GM18511 (cell line): ENCODE measurements around the gene BACH2.
"Not testable (repeated sequence)": the region's sequence is repeated elsewhere in the genome, so short reads cannot be mapped to it uniquely, and the experiment has no call there.

Experiments used
- ATAC-seq: cut with Tn5 transposase; IDR thresholded peaks from one replicate; pipeline ENCODE4 v1.9.1; 2021; ENCODE audit warnings: mild to moderate bottlenecking, moderate library complexity; ENCODE audit not compliant: unreplicated experiment

Gene BACH2

DNA sequence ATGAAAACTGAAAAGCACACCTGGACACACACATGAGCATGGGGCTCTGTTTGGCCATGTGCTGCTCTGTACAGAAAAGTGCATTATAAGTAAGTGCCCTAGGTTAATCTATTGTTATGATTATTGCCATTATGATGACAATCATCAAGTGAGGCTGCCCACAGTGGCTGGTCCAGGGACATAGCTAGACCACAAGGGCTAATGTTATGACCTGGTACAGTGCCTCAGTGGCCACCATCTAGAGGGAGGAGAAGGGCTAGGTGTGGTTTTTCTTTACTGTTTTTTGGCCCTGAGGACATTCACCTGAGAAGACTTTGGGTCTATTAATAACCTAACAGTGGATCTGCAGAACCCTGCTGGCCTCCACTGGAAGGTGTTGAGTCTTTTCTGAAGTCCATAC is 316.3 kb downstream of the BACH2 start:
- ATAC-seq = no peak

- no peak for ATAC-seq
These were observed 317.0 kb downstream of the BACH2 start for GRCh38 chr6:89979481-89980119.

- ATAC-seq = no peak
These were observed 317.9 kb downstream of the BACH2 start for GRCh38 chr6:89978749-89979145.

DNA sequence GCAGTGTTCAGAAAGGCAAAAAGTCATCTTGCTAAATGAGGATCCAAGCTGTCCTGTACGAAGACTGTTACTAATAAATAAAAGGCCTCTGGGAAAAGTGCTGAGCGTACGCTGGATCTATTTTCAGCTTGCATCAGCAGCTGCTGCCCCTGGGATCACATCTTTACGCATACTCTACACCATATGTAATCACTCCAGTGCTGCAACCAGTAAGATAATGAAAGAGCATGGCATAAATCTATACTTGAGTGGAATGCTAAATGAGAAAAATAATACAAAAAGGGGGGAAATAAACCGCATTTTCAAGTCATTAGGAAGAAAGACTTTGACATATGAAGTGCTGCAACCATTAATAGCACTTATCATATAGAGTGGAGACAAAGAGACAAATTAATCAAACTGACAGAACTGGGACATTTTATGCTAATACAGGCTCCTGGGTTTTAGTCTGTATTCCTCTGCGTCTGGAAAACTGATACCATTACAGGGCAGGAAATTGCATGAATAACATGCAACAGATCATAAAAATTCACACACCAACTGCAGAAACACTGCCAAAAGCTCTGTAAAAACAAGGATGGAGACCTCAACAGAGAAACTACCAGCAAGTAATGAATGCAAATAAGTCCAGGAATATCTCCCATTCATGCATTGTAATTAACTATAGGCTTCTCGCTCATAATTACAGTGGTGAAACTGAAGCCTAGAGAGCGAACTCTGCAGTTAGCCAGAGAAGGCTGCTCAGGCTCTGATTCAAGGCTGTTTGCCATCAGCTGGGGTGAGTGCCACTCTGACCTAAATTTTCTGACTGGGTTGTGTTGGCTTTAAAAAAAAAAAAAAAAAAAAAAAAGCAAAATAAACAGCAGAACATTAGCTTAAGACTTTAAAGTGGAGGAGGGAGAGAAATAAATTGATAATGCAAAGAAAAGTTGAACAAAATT is 318.6 kb downstream of the BACH2 start:
- ATAC-seq = no peak

DNA sequence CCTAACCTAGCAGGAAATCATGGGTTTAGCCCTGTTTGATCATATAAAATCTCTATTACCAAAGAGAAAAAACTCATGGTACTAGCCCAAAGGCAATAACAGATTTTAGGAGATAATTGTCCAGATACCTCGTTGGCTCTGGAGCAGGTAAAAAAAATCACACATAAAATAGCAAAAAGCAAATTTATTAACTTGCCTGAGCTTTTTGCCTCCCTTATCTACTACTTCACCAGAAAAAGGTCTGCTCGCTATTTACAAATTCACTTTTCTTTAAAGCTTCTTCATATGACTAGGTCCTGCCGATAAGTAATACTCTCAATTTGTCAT is 320.0 kb downstream of the BACH2 start:
- no peak for ATAC-seq

DNA sequence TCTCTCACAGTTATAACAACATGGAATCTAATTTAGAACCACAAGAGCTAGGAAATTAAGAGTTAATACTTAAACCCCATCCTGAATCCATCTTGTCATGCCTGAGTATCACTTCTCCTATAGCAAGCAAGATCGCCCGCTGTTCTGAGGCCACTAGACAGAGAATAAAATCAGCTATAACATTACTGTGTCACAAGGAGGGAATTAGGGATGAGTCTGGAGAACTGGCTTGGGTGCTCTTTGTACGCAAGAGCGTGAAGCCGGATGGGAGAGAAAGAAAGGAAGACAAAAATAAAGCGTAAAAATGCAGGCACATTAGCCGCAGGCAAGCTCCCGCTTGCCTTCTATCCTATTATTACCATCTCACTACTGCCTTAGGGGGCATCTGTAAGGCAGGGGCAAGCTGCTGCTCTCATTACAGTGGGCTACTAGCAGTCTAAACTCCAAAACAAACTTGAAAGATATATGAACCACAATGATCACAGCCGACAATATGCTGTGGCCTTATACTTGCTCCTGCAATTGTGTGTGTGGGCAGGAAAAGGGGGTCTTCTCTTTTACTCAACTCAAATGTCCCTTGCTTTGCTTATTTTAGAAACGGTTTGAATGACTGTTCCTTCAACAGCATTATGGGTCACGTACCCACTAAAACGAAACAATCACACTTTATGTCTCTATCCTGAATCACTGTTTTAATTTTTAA is 320.5 kb downstream of the BACH2 start:
- no peak for ATAC-seq

DNA sequence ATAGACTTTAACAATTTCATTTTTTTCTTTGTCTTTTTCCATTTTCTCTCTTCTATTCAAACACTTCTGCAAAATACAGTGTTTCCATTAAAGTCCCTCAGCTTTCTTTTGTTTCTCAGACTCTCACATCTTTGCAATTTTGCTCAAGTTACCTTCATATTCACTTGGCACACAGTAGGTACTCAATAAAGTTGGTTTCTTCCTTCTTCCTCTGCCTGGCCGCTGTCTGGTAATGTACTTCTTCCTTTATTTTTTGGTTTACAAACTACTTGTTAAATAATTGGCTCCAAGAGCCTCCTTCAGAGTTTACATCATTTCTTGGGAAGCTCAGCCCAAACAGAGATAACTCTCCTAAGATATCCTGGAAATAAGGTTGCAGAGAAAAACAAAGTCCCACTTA is 321.3 kb downstream of the BACH2 start:
- ATAC-seq = no peak

- no peak for ATAC-seq
These were observed 321.8 kb downstream of the BACH2 start for GRCh38 chr6:89974834-89975233.

GRCh38 chr6:89972025-89972381 is 324.6 kb downstream of the BACH2 start:
- no peak for ATAC-seq

DNA sequence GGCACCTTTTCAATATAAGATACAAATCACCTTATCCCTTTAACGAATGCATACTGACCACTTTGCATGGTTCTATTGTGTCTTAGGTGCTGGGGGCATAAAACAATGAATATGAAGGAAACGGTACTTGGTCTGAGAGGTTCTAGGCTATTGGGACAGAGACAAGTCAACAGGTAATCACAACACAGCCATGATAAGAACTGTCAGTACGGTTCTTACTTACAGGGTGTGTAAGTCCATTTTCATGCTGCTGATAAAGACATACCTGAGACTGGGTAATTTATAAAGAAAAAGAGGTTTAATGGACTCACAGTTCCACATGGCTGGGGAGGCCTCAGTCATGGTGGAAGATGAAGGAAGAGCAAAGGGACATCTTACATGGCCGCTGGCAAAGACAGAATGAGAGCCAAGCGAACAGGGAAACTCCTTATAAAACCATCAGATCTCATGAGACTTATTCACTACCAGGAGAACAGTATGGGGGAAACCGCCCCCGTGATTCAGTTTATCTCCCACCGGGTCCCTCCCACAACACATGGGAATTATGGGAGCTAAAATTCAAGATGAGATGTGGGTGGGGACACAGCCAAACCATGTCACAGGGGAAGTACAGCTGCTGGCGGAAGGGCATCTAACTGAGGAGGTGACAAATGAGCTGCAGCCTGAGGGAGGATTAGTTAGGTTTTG is 325.2 kb downstream of the BACH2 start:
- not testable (repeated sequence) for ATAC-seq

DNA sequence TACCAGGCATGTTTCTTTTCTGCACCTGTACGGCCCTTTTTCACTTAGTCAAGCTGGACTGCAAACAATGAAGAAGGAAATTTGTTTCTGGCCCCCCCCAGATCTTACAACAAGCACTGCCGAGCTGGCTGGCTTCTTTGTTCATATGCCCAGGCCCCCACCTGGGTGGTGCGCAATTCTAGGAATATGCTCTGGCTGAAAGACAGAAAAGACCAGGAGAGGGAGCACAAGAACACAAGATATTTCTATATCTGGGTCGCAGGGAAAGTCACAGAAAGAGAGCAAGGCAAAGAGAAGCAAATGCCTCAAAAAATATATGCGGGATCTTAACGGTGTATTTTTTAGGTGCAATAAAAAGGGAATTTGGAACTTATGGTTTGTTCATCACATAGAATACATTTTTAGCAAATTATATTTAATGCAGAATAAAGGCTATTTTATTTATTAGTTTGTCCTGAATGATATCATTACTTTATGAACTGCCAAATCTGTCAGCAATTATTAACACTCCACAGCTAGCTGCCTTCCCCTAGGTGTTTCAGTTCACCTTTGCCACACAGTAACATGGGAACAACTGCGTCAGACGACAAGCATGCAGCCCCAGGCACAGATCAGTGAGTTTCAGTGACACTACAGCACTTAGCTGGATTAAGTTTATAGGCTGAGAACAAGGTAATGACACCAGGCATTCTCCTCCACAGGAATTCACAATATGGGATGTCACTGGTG is 325.9 kb downstream of the BACH2 start:
- ATAC-seq = peak; percentile 41

DNA sequence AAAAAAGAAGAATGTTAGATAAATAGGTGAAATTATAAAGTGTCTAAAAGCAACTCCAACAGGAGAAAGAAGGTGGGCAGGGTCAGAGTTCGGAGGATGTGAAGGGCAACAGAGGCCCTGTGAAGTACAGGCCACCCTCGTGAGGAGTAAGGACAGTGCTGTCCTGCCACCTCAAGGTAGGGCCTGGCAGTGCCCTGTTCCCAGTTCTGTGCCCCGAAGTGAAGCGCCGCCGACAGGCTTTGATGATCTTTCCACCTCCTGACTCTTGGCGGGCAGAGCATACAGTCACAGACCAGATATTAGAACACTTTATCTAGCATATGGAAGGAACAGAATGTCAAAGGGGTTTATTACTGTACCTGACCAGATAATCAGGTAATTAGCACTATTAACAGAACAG is 326.6 kb downstream of the BACH2 start:
- ATAC-seq = no peak

DNA sequence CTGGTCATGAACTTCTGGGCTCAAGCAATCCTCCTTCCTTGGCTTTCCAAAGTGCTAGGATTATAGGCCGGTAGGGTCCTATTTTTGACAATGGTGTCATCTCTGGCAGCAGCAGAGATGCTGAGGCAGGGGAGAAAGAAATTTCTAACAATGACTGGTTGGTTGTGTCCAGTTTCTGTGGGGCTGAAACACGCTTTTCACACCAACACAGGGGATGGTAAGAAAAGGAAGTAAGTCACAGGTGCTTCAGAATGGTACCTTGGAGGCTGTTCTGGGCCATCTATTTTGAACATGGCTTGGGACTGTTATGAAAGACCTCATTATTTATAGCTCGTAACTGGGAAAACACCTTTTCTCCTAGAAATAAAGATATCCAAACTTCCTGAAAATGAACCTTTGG is 329.7 kb downstream of the BACH2 start:
- no peak for ATAC-seq

- no peak for ATAC-seq
These were observed 330.5 kb downstream of the BACH2 start for GRCh38 chr6:89966228-89966544.

- no peak for ATAC-seq
These were observed 331.0 kb downstream of the BACH2 start for GRCh38 chr6:89965441-89966227.

DNA sequence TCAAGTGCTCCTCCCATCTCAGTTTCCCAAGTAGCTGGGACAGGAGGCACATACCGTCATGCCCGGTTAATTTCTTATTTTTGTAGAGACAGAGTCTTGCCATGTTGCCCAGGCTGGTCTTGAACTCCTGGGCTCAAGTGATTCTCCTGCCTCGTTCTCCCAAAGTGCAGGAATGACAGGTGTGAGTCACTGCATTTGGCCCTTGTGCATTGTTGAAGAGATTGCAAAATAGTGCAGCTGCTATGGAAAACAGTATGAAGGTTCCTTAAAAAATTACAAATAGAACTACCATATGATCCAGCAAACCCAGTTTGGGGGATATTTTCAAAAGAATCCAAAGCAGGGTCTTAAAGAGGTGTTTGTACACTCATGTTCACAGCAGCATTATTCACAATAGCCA is 333.3 kb downstream of the BACH2 start:
- no peak for ATAC-seq

GRCh38 chr6:89961481-89961880 is 335.2 kb downstream of the BACH2 start:
- no peak for ATAC-seq

DNA sequence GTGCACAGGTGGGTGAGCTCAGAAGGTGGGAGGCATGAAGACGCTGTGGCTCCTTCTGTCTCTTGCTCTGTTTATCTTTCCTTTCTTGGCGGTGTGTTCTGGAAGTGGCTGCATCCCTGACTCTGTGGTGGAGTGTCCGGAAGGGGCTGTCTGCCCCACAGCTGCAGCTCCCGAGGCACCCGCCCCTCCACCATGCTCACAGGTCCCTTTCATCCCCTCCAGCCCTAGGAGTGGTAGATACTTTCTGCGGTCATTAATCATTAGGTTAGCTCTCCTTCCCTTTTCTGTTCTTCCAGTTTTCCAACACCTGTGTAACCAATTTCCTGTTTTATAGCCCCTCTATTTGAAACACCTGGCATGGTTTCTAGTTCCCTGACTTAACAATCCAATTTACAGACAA is 336.8 kb downstream of the BACH2 start:
- ATAC-seq = no peak

- ATAC-seq = no peak
These were observed 340.5 kb downstream of the BACH2 start for GRCh38 chr6:89956182-89956581.

DNA sequence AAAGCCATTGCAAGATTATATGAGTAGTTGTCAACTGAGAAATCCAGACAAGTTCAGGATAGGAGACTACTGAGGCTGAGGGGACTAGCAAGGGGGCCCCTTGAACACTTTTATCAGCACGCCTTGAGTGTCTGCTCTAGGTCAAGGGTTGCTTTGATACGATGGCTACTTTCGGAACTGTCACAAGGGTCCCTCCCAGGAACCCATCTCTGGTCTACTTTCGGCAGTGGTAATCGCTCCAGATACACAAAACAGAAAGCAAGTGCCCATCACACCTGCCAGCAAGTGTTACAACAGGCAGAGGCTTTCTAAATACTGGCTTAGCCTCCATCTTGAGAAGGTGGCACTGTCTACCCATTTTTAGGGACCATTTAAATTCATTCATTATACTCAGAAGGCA is 341.3 kb downstream of the BACH2 start:
- no peak for ATAC-seq
